Endothelial cell of umbilical vein (primary cell): ENCODE measurements around the gene MAST4. TPM values are rescaled to one million over a fixed set of nuclear protein-coding genes. Genes with fewer than 3 reads are reported as not detected.

ENCODE experiments used
- BruUV-seq: library from RNA; stranded (reverse); fragments of 400-500 nt; replicated peaks from 2 replicates; lab custom pipeline; 2021; lab: Mats Ljungman, UMichigan
- CTCF ChIA-PET: fragments of 300-600, 350-600 bp; sonication (Branson Sonifier 250); formaldehyde crosslinking; loops from one replicate; lab custom pipeline; 2021; ENCODE audit warnings: antibody characterized with exemption, inconsistent platforms; lab: Charles Lee
- POLR2A ChIA-PET: fragments of 300-600, 350-600 bp; sonication (Branson Sonifier 250); formaldehyde crosslinking; loops from one replicate; lab custom pipeline; 2021; ENCODE audit warnings: antibody characterized with exemption, inconsistent platforms; lab: Charles Lee
- DNase-seq: peaks from one replicate; pipeline ENCODE4 v3.0.0-alpha.2; 2011; ENCODE audit warnings: low read depth, low spot score
- FAIRE-seq: peaks from 2 replicates; lab custom pipeline; 2011; peaks lifted over from hg19 to GRCh38; lab: Jason Lieb, UNC
- H2AFZ ChIP-seq: 2 replicates; pipeline ENCODE4 v1.6.0; 2012; ENCODE audit warnings: low read depth, low read length, control low read depth, inconsistent platforms
- H3K27ac ChIP-seq: 2 replicates; pipeline ENCODE4 v1.5.1; 2011; ENCODE audit warnings: low read depth, mild to moderate bottlenecking, control low read depth, low read length, moderate library complexity; ENCODE audit not compliant: insufficient read depth
- H3K27me3 ChIP-seq, 2 experiments: 2 replicates each; pipeline versions ENCODE4 v1.6.0 to v1.6.1; 2011; ENCODE audit warnings: low read length in 2 of 2, mixed read lengths in 1 of 2; ENCODE audit not compliant: control insufficient read depth in 2 of 2, insufficient read depth in 2 of 2
- H3K36me3 ChIP-seq, 2 experiments: 2 replicates in 1 of 2; 3 replicates in 1 of 2; pipeline ENCODE4 v1.5.1; 2011; ENCODE audit warnings: low read length in 2 of 2, mild to moderate bottlenecking in 1 of 2, moderate library complexity in 1 of 2; ENCODE audit not compliant: control insufficient read depth in 2 of 2, insufficient read depth in 2 of 2; ENCODE audit errors: extremely low read depth in 1 of 2
- H3K4me1 ChIP-seq: 3 replicates; pipeline ENCODE4 v1.5.1; 2011; ENCODE audit warnings: mild to moderate bottlenecking, low read length; ENCODE audit not compliant: control insufficient read depth, insufficient read depth; ENCODE audit errors: extremely low read depth
- H3K4me2 ChIP-seq: 2 replicates; pipeline ENCODE4 v1.6.1; 2011; ENCODE audit warnings: low read length, control low read depth, mixed read lengths; ENCODE audit not compliant: insufficient read depth
- H3K4me3 ChIP-seq, 3 experiments: fragments of 200-600 bp in 1 of 3; sonication (generic), shearing (Covaris generic) in 1 of 3; replicated peaks in 1 of 3; 2 replicates each; pipeline ENCODE4 v1.5.1; 2011 to 2016; ENCODE audit warnings: control low read depth in 3 of 3, low read length in 3 of 3, mild to moderate bottlenecking in 2 of 3, inconsistent platforms in 1 of 3, low read depth in 1 of 3, moderate library complexity in 1 of 3; ENCODE audit not compliant: insufficient read depth in 1 of 3
- H3K79me2 ChIP-seq: 2 replicates; pipeline ENCODE4 v1.6.0; 2012; ENCODE audit warnings: low read length, inconsistent platforms; ENCODE audit not compliant: control insufficient read depth, insufficient read depth
- H3K9ac ChIP-seq: replicated peaks from 2 replicates; pipeline ENCODE3; 2011; ENCODE audit warnings: low read length, control low read depth; ENCODE audit not compliant: insufficient read depth; ENCODE audit errors: extremely low read depth
- H3K9me1 ChIP-seq: replicated peaks from 3 replicates; pipeline ENCODE4 v1.6.0; 2011; ENCODE audit warnings: mild to moderate bottlenecking, low read length; ENCODE audit not compliant: control insufficient read depth, insufficient read depth; ENCODE audit errors: extremely low read depth
- H3K9me3 ChIP-seq: replicated peaks from 2 replicates; pipeline ENCODE4 v1.5.1; 2012; ENCODE audit warnings: low read length, inconsistent platforms; ENCODE audit not compliant: control insufficient read depth, insufficient read depth
- H4K20me1 ChIP-seq: replicated peaks from 2 replicates; pipeline ENCODE3; 2011; ENCODE audit warnings: mild to moderate bottlenecking, low read length; ENCODE audit not compliant: control insufficient read depth, insufficient read depth; ENCODE audit errors: extremely low read depth
- EZH2 ChIP-seq: IDR thresholded peaks from 2 replicates; pipeline ENCODE4 v1.6.1; 2012; ENCODE audit warnings: borderline replicate concordance, low read depth, mild to moderate bottlenecking, moderate library complexity, low read length, inconsistent platforms; ENCODE audit not compliant: severe bottlenecking
- FOS ChIP-seq: IDR thresholded peaks from 2 replicates; pipeline ENCODE4 v1.6.1; 2011; ENCODE audit warnings: mild to moderate bottlenecking, low read length, moderate library complexity, borderline replicate concordance; ENCODE audit not compliant: insufficient read depth
- GATA2 ChIP-seq: IDR thresholded peaks from 2 replicates; pipeline ENCODE4 v1.7.0; 2011; ENCODE audit warnings: low read depth, mild to moderate bottlenecking, moderate library complexity, mixed read lengths, low read length; ENCODE audit not compliant: insufficient read length, insufficient read depth
- JUN ChIP-seq: IDR thresholded peaks from 2 replicates; pipeline ENCODE4 v1.6.1; 2011; ENCODE audit warnings: borderline replicate concordance, low read depth; ENCODE audit not compliant: insufficient read length, insufficient read depth
- MYC ChIP-seq: IDR thresholded peaks from one replicate; pipeline ENCODE4 v1.6.1; 2011; ENCODE audit warnings: mild to moderate bottlenecking, low read depth, low read length
- POLR2A ChIP-seq: IDR thresholded peaks from 2 replicates; pipeline ENCODE4 v1.6.1; 2012; ENCODE audit warnings: low read depth, mild to moderate bottlenecking, control low read depth, low read length
- POLR2AphosphoS5 ChIP-seq: IDR thresholded peaks from 2 replicates; pipeline ENCODE4 v1.6.1; 2012; ENCODE audit warnings: low read depth, mild to moderate bottlenecking, control low read depth, low read length, moderate library complexity; ENCODE audit not compliant: insufficient read depth
- dilution Hi-C: fragments of 300-500 bp; cut with MboI; formaldehyde crosslinking; loops from one replicate; pipeline ENCODE4 v1.15.0; 2019; ENCODE audit warnings: low sequenced_read_pairs; ENCODE audit not compliant: extremely low pct_ligation_motif_present
- intact Hi-C: fragments of 100-400 bp; cut with micrococcal nuclease; formaldehyde crosslinking; loops from one replicate; pipeline ENCODE4 v1.10.0; 2022
- polyA plus RNA-seq, 4 experiments: library from polyadenylated mRNA; depleted of rRNA in 3 of 4; stranded (reverse) in 3 of 4; unstranded in 1 of 4; fragments of >200 nt; gene quantifications; 2 replicates each; pipeline versions ENCODE4 v1.2.1 to v1.2.3, GENCODE V29; 2011 to 2012; ENCODE audit warnings: missing spikeins in 1 of 4
- total RNA-seq: library from RNA; stranded (reverse); gene quantifications from 2 replicates; pipeline ENCODE4 v1.2.3, GENCODE V29; 2021
- TF ChIP-seq, protein P1 (sequence below): IDR thresholded peaks from 2 replicates; pipeline ENCODE4 v1.6.1; 2011; ENCODE audit not compliant: insufficient read depth, insufficient read length
- TF ChIP-seq, protein P2 (sequence below), 2 donors: IDR thresholded peaks; 1 replicate in 1 of 2; 2 replicates in 1 of 2; pipeline ENCODE4 v1.5.1; 2011; ENCODE audit warnings: low read length in 2 of 2, mild to moderate bottlenecking in 2 of 2, moderate library complexity in 2 of 2, control low read depth in 1 of 2, inconsistent platforms in 1 of 2, low read depth in 1 of 2; ENCODE audit not compliant: insufficient read depth in 1 of 2; ENCODE audit errors: extremely low read depth in 1 of 2

Gene MAST4
- total and polyA plus RNA-seq, 2 donors (not counting 3 experiments of a cell fraction or from before 2014, with no cell fraction given): 40.2 to 116 TPM

DNA sequence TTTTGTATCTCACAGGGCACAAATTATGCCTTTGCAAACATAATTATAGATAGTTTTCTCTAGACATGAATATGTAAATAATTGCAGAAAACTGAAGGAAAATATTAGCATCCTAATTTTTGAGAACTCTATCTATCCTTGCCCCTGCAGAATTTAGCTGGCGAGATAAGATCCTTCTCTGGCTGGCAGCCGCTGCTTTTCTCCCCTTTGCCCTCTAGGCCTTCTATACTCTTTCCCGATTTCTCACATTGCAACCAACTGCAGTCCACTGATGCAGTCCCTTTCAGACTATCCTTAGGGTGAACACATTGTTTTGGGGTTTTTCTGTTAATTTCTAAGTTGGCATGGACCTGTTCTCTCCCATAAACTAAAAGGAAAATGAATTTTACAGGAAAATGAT, 509.1 kb downstream of the MAST4 start:
- Histone ChIP-seq H3K4me3 (no peak overlapping the region), H3K9me1 (no peaks in the 10 kb centered on the region), H3K4me1 (no peaks in the 10 kb centered on the region), H3K4me2 (no peak overlapping the region), H4K20me1 (no peaks in the 10 kb centered on the region), H3K79me2 (no peaks in the 10 kb centered on the region), H3K9me3 (no peaks in the 10 kb centered on the region), H3K27me3 (no peaks in the 10 kb centered on the region), H3K9ac (no peak overlapping the region), H2AFZ (no peak overlapping the region), H3K27ac (no peak overlapping the region), H3K36me3 (peaks cover 25 to 43% of the 10 kb centered on the region in 2 experiments)
- CTCF ChIA-PET: no interaction called here
- TF ChIP-seq JUN: no peak
- TF ChIP-seq, protein P1, sequence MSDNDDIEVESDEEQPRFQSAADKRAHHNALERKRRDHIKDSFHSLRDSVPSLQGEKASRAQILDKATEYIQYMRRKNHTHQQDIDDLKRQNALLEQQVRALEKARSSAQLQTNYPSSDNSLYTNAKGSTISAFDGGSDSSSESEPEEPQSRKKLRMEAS: no peak
- TF ChIP-seq, protein P2, sequence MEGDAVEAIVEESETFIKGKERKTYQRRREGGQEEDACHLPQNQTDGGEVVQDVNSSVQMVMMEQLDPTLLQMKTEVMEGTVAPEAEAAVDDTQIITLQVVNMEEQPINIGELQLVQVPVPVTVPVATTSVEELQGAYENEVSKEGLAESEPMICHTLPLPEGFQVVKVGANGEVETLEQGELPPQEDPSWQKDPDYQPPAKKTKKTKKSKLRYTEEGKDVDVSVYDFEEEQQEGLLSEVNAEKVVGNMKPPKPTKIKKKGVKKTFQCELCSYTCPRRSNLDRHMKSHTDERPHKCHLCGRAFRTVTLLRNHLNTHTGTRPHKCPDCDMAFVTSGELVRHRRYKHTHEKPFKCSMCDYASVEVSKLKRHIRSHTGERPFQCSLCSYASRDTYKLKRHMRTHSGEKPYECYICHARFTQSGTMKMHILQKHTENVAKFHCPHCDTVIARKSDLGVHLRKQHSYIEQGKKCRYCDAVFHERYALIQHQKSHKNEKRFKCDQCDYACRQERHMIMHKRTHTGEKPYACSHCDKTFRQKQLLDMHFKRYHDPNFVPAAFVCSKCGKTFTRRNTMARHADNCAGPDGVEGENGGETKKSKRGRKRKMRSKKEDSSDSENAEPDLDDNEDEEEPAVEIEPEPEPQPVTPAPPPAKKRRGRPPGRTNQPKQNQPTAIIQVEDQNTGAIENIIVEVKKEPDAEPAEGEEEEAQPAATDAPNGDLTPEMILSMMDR (IDR thresholded peaks at IDR 0.05; ENCODE audit: extremely low read depth in 1 of 2, insufficient read depth in 1 of 2, low read depth in 1 of 2, low read length in 2 of 2): no peak
- DNase-seq: no peak
- BruUV-seq: no TSS peak
- FAIRE-seq: no peak
- POLR2A ChIA-PET: no interaction called here
- dilution Hi-C loops (no loop called here), intact Hi-C loops (no loop called here)

DNA sequence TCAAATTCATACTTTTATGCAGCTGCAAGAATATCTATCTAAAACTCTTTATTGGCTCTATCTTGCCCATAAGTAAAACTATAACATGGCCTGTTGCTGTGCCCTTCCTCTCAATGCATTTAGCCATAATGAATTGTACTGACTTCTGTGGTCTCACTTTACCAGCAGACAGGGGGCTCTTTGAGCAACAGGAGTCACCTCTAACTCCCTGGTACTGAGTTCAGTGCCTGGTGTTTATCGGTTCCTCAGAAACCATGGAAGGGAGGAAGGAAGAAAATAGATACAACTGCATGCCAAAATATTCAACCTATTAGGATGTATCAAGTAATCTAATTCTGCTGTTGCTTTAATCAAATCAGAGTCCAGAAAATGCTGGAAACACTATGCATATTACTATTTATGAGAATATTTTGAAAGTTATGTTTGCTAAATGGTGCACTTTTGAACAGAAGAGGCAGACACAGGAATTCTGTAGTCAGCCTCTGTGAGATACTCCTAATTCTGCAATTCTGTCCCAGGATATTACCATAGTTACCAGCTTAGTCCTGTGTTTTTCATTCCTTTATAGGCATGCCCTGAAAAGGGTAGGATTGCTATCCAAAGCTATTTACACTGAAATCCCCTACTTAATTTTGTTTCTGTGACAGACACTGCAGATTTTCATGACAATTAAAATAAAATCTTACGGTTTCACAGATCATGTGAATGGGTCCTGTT, 510.6 kb downstream of the MAST4 start:
- H3K79me2 ChIP-seq: no peaks in the 10 kb centered on the region
- CTCF ChIA-PET: interaction anchor here (1.0 to 1.2 kb wide), 2 partner anchors 9 to 19 kb away, joined by 3 read pairs; no protein-coding TSS in a partner anchor
- intact Hi-C loops (no loop called here), dilution Hi-C loops (no loop called here)
- no peak overlapping the region for H2AFZ ChIP-seq
- TF ChIP-seq JUN: no peak
- TF ChIP-seq, protein P1: no peak
- no peak for TF ChIP-seq GATA2
- no peak for TF ChIP-seq POLR2A
- TF ChIP-seq, protein P2 (IDR thresholded peaks at IDR 0.05; ENCODE audit: extremely low read depth in 1 of 2, insufficient read depth in 1 of 2, low read depth in 1 of 2, low read length in 2 of 2): no peak
- no peak for TF ChIP-seq FOS
- no peak for TF ChIP-seq MYC
- TF ChIP-seq EZH2: no peak
- TF ChIP-seq POLR2AphosphoS5: no peak
- peaks cover 21 to 42% of the 10 kb centered on the region in 2 experiments for H3K36me3 ChIP-seq
- H3K4me1 ChIP-seq: no peaks in the 10 kb centered on the region
- H3K9me3 ChIP-seq: no peaks in the 10 kb centered on the region
- H3K9me1 ChIP-seq: no peaks in the 10 kb centered on the region
- POLR2A ChIA-PET: interaction anchor here (1.1 kb wide), 2 partner anchors 91 to 278 kb away, joined by 3 read pairs; no protein-coding TSS in a partner anchor
- no peak overlapping the region for H3K27ac ChIP-seq
- H4K20me1 ChIP-seq: no peaks in the 10 kb centered on the region
- no peaks in the 10 kb centered on the region for H3K27me3 ChIP-seq
- no peak overlapping the region for H3K4me2 ChIP-seq
- FAIRE-seq: no peak
- BruUV-seq: no TSS peak
- no peak overlapping the region for H3K4me3 ChIP-seq
- no peak for DNase-seq
- no peak overlapping the region for H3K9ac ChIP-seq
